GM12864 (cell line): ENCODE data around the gene SNX19.

Experiments used
- DNase-seq: peaks from one replicate; pipeline ENCODE4 v3.0.0-alpha.2; 2011; ENCODE audit warnings: low read depth
- H3K4me3 ChIP-seq: 2 replicates; pipeline ENCODE4 v1.5.1; 2011; ENCODE audit warnings: mild to moderate bottlenecking, low read depth, low read length, control low read depth
- TF ChIP-seq, protein P1 (sequence below): IDR thresholded peaks from 2 replicates; pipeline ENCODE4 v1.5.1; 2011; ENCODE audit warnings: low read depth, mild to moderate bottlenecking, moderate library complexity, low read length, control low read depth, inconsistent platforms; ENCODE audit errors: missing control alignments

Gene SNX19, protein sequence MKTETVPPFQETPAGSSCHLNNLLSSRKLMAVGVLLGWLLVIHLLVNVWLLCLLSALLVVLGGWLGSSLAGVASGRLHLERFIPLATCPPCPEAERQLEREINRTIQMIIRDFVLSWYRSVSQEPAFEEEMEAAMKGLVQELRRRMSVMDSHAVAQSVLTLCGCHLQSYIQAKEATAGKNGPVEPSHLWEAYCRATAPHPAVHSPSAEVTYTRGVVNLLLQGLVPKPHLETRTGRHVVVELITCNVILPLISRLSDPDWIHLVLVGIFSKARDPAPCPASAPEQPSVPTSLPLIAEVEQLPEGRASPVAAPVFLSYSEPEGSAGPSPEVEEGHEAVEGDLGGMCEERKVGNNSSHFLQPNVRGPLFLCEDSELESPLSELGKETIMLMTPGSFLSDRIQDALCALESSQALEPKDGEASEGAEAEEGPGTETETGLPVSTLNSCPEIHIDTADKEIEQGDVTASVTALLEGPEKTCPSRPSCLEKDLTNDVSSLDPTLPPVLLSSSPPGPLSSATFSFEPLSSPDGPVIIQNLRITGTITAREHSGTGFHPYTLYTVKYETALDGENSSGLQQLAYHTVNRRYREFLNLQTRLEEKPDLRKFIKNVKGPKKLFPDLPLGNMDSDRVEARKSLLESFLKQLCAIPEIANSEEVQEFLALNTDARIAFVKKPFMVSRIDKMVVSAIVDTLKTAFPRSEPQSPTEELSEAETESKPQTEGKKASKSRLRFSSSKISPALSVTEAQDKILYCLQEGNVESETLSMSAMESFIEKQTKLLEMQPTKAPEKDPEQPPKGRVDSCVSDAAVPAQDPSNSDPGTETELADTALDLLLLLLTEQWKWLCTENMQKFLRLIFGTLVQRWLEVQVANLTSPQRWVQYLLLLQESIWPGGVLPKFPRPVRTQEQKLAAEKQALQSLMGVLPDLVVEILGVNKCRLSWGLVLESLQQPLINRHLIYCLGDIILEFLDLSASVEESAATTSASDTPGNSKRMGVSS

DNA sequence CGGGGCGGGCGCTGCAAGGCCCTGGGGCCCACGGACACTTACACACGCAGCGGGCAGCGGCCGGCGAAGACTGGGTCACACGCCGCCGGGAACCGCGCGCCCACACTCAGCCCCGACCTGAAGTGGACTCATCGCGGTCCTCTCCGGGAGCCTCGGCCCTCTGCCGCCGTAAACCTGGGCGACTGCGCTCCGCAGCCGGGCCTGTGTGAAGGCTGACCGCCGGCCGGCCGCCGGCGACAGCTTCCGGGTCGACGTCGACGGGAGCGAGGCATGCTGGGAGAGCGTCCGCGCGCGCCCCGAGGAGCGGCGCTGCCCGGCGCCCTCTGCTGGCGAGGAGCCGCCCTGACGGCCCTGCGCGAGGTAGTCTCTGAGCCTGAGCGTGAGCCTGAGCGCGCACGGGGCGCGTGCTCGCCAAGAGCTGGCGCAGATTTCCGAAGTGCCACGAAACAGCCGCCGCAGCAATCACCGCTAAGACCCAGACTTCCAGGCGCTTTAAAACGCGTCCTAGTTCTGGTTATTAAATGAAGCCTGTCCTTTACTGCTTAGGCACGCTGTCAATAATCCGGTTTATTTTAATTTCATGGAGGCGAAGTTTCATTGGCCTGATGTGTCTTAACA, at the start of gene SNX19:
SNX19 (minus strand) TSS at position 242 of the 618 bp plus-strand sequence. CDS start 540 bp downstream, outside the sequence.
- H3K4me3 ChIP-seq, result peak within 1 kb of the TSS; percentile 89
- TF ChIP-seq, protein P1, sequence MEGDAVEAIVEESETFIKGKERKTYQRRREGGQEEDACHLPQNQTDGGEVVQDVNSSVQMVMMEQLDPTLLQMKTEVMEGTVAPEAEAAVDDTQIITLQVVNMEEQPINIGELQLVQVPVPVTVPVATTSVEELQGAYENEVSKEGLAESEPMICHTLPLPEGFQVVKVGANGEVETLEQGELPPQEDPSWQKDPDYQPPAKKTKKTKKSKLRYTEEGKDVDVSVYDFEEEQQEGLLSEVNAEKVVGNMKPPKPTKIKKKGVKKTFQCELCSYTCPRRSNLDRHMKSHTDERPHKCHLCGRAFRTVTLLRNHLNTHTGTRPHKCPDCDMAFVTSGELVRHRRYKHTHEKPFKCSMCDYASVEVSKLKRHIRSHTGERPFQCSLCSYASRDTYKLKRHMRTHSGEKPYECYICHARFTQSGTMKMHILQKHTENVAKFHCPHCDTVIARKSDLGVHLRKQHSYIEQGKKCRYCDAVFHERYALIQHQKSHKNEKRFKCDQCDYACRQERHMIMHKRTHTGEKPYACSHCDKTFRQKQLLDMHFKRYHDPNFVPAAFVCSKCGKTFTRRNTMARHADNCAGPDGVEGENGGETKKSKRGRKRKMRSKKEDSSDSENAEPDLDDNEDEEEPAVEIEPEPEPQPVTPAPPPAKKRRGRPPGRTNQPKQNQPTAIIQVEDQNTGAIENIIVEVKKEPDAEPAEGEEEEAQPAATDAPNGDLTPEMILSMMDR, result peak; percentile 91
- DNase-seq, result peak; percentile 57

DNA sequence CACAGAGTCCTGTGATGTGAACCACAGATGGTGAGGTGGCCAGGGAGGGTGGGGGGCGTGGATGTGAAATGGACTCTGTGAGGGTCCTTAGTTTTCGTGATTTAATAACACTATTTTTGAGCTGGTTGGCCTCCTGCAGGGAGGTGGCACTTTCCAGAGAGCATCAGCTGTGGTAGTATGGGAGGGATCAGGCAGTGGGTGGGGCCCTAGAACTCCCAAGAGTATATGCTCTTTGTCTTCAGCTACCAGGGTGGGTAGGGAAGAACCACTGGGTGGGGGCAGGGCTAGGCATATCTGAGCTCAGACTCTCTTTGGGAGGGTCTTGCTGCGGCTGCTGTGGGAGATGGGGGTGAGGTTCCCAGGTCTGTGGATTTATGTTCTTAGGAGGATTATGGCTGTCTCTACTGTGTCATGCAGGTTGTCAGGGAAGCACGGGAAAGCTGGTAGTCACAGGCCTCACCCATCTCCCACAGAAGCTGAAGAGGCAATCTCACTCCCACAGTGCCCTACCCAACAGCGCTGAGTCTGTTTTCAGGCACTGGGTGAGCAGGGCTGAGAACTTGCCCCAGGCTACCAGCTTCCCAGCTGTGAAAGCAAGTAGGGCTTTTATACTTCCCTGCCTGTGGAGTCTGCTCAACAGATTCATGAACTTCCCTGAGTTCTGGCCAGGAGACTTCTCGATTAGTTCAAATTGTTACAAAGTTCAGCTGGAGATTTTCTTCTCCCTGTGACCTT, 47.9 kb upstream of the SNX19 start:
- DNase-seq, result no peak
- no peak overlapping the region for H3K4me3 ChIP-seq
- TF ChIP-seq, protein P1, result no peak

DNA sequence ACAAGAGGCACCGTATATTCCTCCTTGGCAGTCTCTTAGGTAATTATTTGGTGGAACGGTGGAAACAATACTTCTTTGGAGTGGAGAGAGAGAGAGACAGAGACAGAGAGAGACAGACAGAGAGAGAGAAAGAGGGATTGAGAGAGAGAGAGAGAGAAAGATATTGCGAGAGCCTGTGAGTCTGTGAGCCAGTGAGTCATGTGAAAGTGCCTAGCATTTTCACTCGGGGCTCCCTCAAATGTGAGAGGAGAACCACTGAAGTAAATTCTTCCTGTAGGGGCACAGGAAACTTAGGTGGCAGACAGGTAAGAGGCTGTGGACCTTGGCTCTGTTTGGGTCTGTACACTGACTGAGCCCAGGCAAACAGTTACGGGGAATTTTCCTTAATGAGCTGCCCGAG, 31.6 kb upstream of the SNX19 start:
- H3K4me3 ChIP-seq, result no peak overlapping the region
- TF ChIP-seq, protein P1, result no peak
- no peak for DNase-seq

DNA sequence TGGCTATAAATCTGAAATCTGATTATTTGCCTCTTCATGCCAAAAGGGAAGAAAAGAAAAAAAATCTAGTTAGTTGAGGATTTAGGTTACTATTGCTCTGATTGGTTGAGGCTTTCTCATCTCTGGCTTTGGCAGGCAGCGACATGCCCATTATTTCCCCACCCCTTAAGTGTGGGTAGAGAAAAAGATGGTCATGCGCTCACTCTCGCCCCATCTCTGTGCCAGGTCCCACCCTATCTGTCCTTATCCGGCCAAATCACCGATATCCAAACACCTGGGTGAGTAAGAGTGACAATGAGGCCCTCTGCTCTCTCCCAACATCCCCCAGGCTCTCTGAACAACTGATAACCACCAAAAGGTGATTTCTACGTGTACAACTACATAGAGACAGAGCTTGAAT, 31.2 kb upstream of the SNX19 start:
- DNase-seq, result no peak
- TF ChIP-seq, protein P1, result no peak
- no peak overlapping the region for H3K4me3 ChIP-seq

DNA sequence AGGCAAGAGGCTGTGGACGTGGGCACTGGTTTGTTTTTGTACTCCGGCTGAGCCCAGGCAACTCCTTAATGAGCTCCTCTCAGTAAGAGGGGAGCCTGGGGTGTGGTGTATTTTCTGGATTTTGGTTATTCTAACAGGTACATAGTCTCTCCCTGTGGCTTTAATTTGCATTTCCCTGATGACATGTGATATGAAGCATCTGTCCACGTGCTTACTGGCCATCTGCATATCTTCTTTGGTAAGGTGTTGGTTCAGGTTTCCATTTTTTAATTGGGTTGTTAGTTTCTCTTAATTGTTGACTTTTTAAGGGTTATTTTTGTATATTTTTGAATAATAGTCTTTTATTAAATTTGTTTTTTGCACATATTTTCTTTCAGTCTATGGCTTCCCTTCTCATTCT, 30.8 kb upstream of the SNX19 start:
- H3K4me3 ChIP-seq, result no peak overlapping the region
- TF ChIP-seq, protein P1, result no peak
- no peak for DNase-seq

DNA sequence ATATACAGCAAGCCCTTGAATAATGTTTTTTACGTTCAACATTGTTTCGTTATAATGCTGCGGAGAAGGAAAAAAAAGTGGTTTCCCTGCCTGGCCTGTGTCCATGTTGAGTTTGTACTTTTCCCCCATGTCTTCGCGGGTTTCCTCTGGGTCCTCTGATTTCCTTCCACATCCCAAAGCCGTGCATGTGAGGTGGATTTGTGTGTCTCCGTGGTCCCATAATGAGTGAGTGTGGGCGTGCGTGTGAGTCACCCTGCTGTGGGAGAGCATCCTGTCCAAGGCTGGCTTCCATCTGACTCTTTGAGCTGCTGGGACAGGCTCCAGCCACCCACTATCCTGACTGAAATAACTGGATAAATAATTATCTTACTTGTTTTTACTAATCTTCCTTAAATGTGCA, 29.6 kb upstream of the SNX19 start:
- no peak for DNase-seq

More for the DNA sequence above, 29.6 kb upstream of the SNX19 start:
- TF ChIP-seq, protein P1, result no peak
- H3K4me3 ChIP-seq, result no peak overlapping the region
